ENCODE data around the gene ARSB.
"Not testable (repeated sequence)": the region's sequence is repeated elsewhere in the genome, so short reads cannot be mapped to it uniquely, and the experiment has no call there.

Gene ARSB

GRCh38 chr5:78995521-78996007 is 10.5 kb upstream of the ARSB start:
- WGBS, 2 experiments (ENCODE audit: insufficient coverage in 2 of 2), result 79 to 90% methylated on average over 2 of the region's 2 CpGs
- no peak overlapping the region for H3K27ac ChIP-seq (ENCODE audit: low read depth, low read length, severe bottlenecking)
- peaks cover 4% of the 10 kb centered on the region for H3K9me3 ChIP-seq (ENCODE audit: control insufficient read depth, low read length)
- no peaks in the 10 kb centered on the region for H3K4me1 ChIP-seq (ENCODE audit: control insufficient read depth, insufficient read depth, low read length, poor library complexity, severe bottlenecking)
- H3K4me3 ChIP-seq (ENCODE audit: extremely low read depth, insufficient read depth, low read length, poor library complexity, severe bottlenecking), result no peak overlapping the region
- no peaks in the 10 kb centered on the region for H3K36me3 ChIP-seq (ENCODE audit: control insufficient read depth, insufficient read depth, low read length)

DNA sequence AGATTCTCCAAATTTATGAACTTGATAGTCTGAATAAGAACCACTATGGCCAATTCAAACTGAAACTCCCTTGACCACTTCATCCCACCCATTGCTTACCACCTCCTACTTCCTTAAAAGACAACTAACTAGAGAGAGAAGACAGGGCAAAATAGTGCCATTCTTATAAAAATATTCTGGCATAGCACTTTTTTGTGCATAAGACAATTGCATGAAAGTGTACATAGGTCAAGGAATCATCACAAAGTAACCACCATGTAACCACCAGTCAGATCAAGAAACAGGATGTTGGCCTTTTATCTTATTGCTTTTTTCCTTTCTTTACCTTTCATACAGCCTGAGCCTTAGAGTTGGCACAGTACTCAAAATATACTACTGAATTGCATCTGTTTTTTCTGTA is 8.1 kb upstream of the ARSB start:
- H3K4me1 ChIP-seq (ENCODE audit: control insufficient read depth, insufficient read depth, low read length, poor library complexity, severe bottlenecking), result no peaks in the 10 kb centered on the region
- peaks cover 4% of the 10 kb centered on the region for H3K9me3 ChIP-seq (ENCODE audit: control insufficient read depth, low read length)
- no peak overlapping the region for H3K27ac ChIP-seq (ENCODE audit: low read depth, low read length, severe bottlenecking)
- H3K4me3 ChIP-seq (ENCODE audit: extremely low read depth, insufficient read depth, low read length, poor library complexity, severe bottlenecking), result no peak overlapping the region
- H3K36me3 ChIP-seq (ENCODE audit: control insufficient read depth, insufficient read depth, low read length), result no peaks in the 10 kb centered on the region

- H3K27ac ChIP-seq (ENCODE audit: low read depth, low read length, severe bottlenecking), result no peak overlapping the region
- no peaks in the 10 kb centered on the region for H3K36me3 ChIP-seq (ENCODE audit: control insufficient read depth, insufficient read depth, low read length)
- peaks cover 4% of the 10 kb centered on the region for H3K9me3 ChIP-seq (ENCODE audit: control insufficient read depth, low read length)
- no CpG with 5 or more reads among the region's 2 CpGs for WGBS, 2 experiments (ENCODE audit: insufficient coverage in 2 of 2)
- H3K4me1 ChIP-seq (ENCODE audit: control insufficient read depth, insufficient read depth, low read length, poor library complexity, severe bottlenecking), result no peaks in the 10 kb centered on the region
- H3K4me3 ChIP-seq (ENCODE audit: extremely low read depth, insufficient read depth, low read length, poor library complexity, severe bottlenecking), result no peak overlapping the region
Measured at GRCh38 chr5:78992146-78992545, 7.0 kb upstream of the ARSB start.

DNA sequence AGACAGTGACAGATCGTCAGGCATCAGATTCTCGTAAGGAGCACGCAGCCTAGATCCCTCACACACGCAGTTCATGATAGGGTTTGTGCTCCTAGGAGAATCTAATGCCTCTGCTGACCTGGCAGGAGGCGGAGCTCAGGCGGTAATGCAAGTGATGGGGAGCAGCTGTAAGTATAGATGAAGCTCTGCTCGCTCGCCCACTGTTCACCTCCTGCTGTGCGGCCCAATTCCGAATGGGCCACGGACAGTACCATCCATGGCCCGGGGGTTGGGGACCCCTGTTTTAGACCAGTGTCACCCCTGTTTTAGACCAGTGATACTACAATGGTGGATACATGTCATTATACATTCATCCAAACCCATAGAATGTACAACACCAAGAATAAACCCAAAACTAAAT is 4.0 kb upstream of the ARSB start:
- Histone ChIP-seq H3K4me1 (ENCODE audit: control insufficient read depth, insufficient read depth, low read length, poor library complexity, severe bottlenecking) (peaks cover 5% of the 10 kb centered on the region), H3K9me3 (ENCODE audit: control insufficient read depth, low read length) (no peaks in the 10 kb centered on the region), H3K27ac (ENCODE audit: low read depth, low read length, severe bottlenecking) (no peak overlapping the region), H3K4me3 (ENCODE audit: extremely low read depth, insufficient read depth, low read length, poor library complexity, severe bottlenecking) (no peak overlapping the region), H3K36me3 (ENCODE audit: control insufficient read depth, insufficient read depth, low read length) (no peaks in the 10 kb centered on the region)
- WGBS, 2 experiments (ENCODE audit: insufficient coverage in 2 of 2), result 90 to 92% methylated on average over 9 to 12 of the region's 12 CpGs

- Histone ChIP-seq H3K27ac (ENCODE audit: low read depth, low read length, severe bottlenecking) (peak overlapping the region; percentile 87), H3K4me3 (ENCODE audit: extremely low read depth, insufficient read depth, low read length, poor library complexity, severe bottlenecking) (peak overlapping the region; percentile 70), H3K4me1 (ENCODE audit: control insufficient read depth, insufficient read depth, low read length, poor library complexity, severe bottlenecking) (peaks cover 9% of the 10 kb centered on the region), H3K9me3 (ENCODE audit: control insufficient read depth, low read length) (no peaks in the 10 kb centered on the region), H3K36me3 (ENCODE audit: control insufficient read depth, insufficient read depth, low read length) (no peaks in the 10 kb centered on the region)
- WGBS, 2 experiments (ENCODE audit: insufficient coverage in 2 of 2), result 0 to 52% methylated on average over 1 to 5 of the region's 11 CpGs
Measured at GRCh38 chr5:78985725-78986223, 664 bp upstream of the ARSB start.

GRCh38 chr5:78984439-78985115 is 533 bp downstream of the ARSB start:
- WGBS, 2 experiments (ENCODE audit: insufficient coverage in 2 of 2), result 0 to 1% methylated on average over 37 to 58 of the region's 79 CpGs
- H3K9me3 ChIP-seq (ENCODE audit: control insufficient read depth, low read length), result no peaks in the 10 kb centered on the region
- H3K27ac ChIP-seq (ENCODE audit: low read depth, low read length, severe bottlenecking), result peak overlapping the region; percentile 87
- no peaks in the 10 kb centered on the region for H3K36me3 ChIP-seq (ENCODE audit: control insufficient read depth, insufficient read depth, low read length)
- H3K4me1 ChIP-seq (ENCODE audit: control insufficient read depth, insufficient read depth, low read length, poor library complexity, severe bottlenecking), result peaks cover 9% of the 10 kb centered on the region
- H3K4me3 ChIP-seq (ENCODE audit: extremely low read depth, insufficient read depth, low read length, poor library complexity, severe bottlenecking), result peak overlapping the region; percentile 70

DNA sequence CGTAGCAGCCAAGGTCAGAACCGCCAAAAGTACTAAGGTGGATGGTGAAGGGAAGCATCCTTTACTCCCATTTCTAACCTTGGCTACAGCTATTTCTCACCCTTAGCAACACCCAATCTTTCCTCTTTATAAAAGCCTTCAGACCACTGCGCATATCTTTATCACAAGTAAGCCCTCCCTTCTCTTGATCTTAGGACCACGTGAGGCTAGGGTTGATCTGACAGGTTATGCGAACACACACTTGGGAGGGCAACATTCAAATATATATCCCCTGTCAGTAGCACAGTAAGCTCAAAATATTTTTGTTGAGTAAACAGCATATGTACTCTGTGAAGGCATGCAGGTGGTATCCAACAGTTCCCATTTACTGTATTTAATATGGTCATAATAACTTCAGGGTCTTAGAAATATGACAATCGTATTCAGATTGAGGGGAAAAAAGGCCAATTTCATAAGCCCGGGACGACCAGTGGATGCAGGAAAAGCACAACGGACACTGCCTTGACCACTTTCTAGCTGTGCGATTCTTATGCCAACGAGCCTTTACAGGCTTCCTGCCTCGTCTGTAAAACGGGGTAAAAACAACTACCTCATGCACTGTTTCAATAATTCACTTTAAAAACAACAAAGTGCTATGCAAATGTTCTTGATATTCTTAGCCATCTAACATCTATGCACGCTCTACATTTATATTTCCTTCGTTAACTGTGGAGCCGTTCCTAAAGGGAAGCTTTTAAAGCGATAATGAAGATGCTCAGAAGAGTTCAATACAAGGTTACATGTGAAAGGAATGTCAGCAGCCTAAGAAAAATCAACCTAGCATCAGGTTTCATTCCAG is 1.3 kb downstream of the ARSB start:
- Histone ChIP-seq H3K9me3 (ENCODE audit: control insufficient read depth, low read length) (no peaks in the 10 kb centered on the region), H3K27ac (ENCODE audit: low read depth, low read length, severe bottlenecking) (peak overlapping the region; percentile 87), H3K4me3 (ENCODE audit: extremely low read depth, insufficient read depth, low read length, poor library complexity, severe bottlenecking) (peak overlapping the region; percentile 70), H3K4me1 (ENCODE audit: control insufficient read depth, insufficient read depth, low read length, poor library complexity, severe bottlenecking) (peaks cover 9% of the 10 kb centered on the region), H3K36me3 (ENCODE audit: control insufficient read depth, insufficient read depth, low read length) (no peaks in the 10 kb centered on the region)
- 10 to 36% methylated on average over 8 to 12 of the region's 17 CpGs for WGBS, 2 experiments (ENCODE audit: insufficient coverage in 2 of 2)

DNA sequence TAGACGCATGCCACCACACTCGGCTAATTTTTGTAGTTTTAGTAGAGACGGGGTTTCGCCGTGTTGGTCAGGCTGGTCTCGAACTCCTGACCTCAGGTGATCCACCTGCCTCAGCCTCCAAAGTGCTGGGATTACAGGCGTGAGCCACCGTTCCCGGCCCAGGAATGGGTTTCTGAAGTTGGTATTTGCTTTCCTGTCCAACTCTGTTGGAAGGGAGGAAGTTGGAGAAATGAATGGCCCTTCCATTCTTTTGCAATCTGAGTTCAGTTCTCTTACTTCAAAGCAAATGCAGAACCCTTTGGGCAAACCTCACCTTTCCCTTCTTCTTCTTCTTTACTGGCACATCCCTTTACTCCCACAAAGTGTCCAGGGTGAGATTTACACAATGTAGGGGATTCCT is 1.9 kb downstream of the ARSB start:
- not testable (repeated sequence) for H3K9me3 ChIP-seq (ENCODE audit: control insufficient read depth, low read length); H3K36me3 ChIP-seq (ENCODE audit: control insufficient read depth, insufficient read depth, low read length); H3K27ac ChIP-seq (ENCODE audit: low read depth, low read length, severe bottlenecking); H3K4me3 ChIP-seq (ENCODE audit: extremely low read depth, insufficient read depth, low read length, poor library complexity, severe bottlenecking); H3K4me1 ChIP-seq (ENCODE audit: control insufficient read depth, insufficient read depth, low read length, poor library complexity, severe bottlenecking)
- 93 to 94% methylated on average over 7 to 9 of the region's 9 CpGs for WGBS, 2 experiments (ENCODE audit: insufficient coverage in 2 of 2)

GRCh38 chr5:78979909-78980308 is 5.2 kb downstream of the ARSB start:
- Histone ChIP-seq H3K4me3 (ENCODE audit: extremely low read depth, insufficient read depth, low read length, poor library complexity, severe bottlenecking) (no peak overlapping the region), H3K36me3 (ENCODE audit: control insufficient read depth, insufficient read depth, low read length) (no peaks in the 10 kb centered on the region), H3K27ac (ENCODE audit: low read depth, low read length, severe bottlenecking) (no peak overlapping the region), H3K4me1 (ENCODE audit: control insufficient read depth, insufficient read depth, low read length, poor library complexity, severe bottlenecking) (peaks cover 10% of the 10 kb centered on the region), H3K9me3 (ENCODE audit: control insufficient read depth, low read length) (no peaks in the 10 kb centered on the region)

GRCh38 chr5:78979117-78979742 is 5.9 kb downstream of the ARSB start:
- Histone ChIP-seq H3K9me3 (ENCODE audit: control insufficient read depth, low read length) (no peaks in the 10 kb centered on the region), H3K36me3 (ENCODE audit: control insufficient read depth, insufficient read depth, low read length) (no peaks in the 10 kb centered on the region), H3K4me3 (ENCODE audit: extremely low read depth, insufficient read depth, low read length, poor library complexity, severe bottlenecking) (no peak overlapping the region), H3K4me1 (ENCODE audit: control insufficient read depth, insufficient read depth, low read length, poor library complexity, severe bottlenecking) (peaks cover 14% of the 10 kb centered on the region), H3K27ac (ENCODE audit: low read depth, low read length, severe bottlenecking) (no peak overlapping the region)
- WGBS, 2 experiments (ENCODE audit: insufficient coverage in 2 of 2), result 92 to 95% methylated on average over 2 to 4 of the region's 7 CpGs

All from mesodermal cell (in vitro differentiated cells).